CD4-positive, alpha-beta T cell (primary cell): ENCODE data around the gene RPS15A. TPM values are rescaled to one million over a fixed set of nuclear protein-coding genes. Genes with fewer than 3 reads are reported as not detected.
"Not testable (repeated sequence)": the region's sequence is repeated elsewhere in the genome, so short reads cannot be mapped to it uniquely, and the experiment has no call there.

Source experiments
- ATAC-seq: fragments of 200-7000 bp; cut with Tn5 transposase; one replicate; pipeline ENCODE4 v1.10.0; 2022; ENCODE audit warnings: mild to moderate bottlenecking; ENCODE audit not compliant: poor library complexity
- CTCF ChIA-PET: fragments of 350-600 bp; sonication (Branson Sonifier 250); formaldehyde crosslinking; loops from one replicate; lab custom pipeline; 2021; ENCODE audit warnings: antibody characterized with exemption, inconsistent platforms; lab: Charles Lee
- POLR2A ChIA-PET: fragments of 350-600 bp; sonication (Branson Sonifier 250); formaldehyde crosslinking; loops from one replicate; lab custom pipeline; 2021; ENCODE audit warnings: antibody characterized with exemption, inconsistent platforms; lab: Charles Lee
- DNase-seq, 14 experiments: peaks; one replicate each; pipeline ENCODE4 v3.0.0-alpha.2; 2013 to 2020; ENCODE audit warnings: mixed read lengths in 2 of 14
- H3K27ac ChIP-seq, 2 donors: one replicate each; pipeline versions ENCODE4 v1.5.1 to v1.7.0; 2013; ENCODE audit warnings: low read length in 2 of 2, low read depth in 1 of 2, mild to moderate bottlenecking in 1 of 2
- H3K27me3 ChIP-seq, 2 experiments: 1 replicate in 1 of 2; 2 replicates in 1 of 2; pipeline versions ENCODE4 v1.6.1 to v1.7.0; 2013; ENCODE audit warnings: low read length in 2 of 2, control low read depth in 1 of 2, mild to moderate bottlenecking in 1 of 2, moderate library complexity in 1 of 2; ENCODE audit not compliant: insufficient read depth in 2 of 2, control insufficient read depth in 1 of 2
- H3K36me3 ChIP-seq: one replicate; pipeline ENCODE4 v1.6.1; 2013; ENCODE audit warnings: low read length, control low read depth; ENCODE audit not compliant: insufficient read depth
- H3K4me1 ChIP-seq: one replicate; pipeline ENCODE4 v1.6.1; 2013; ENCODE audit warnings: low read length, control low read depth; ENCODE audit not compliant: insufficient read depth
- H3K4me3 ChIP-seq: one replicate; pipeline ENCODE4 v1.5.1; 2013; ENCODE audit warnings: mild to moderate bottlenecking, low read length, moderate library complexity
- H3K9me3 ChIP-seq, 2 experiments: 1 replicate in 1 of 2; 2 replicates in 1 of 2; pipeline versions ENCODE4 v1.6.1 to v1.7.0; 2013; ENCODE audit warnings: low read length in 2 of 2, mild to moderate bottlenecking in 2 of 2, control low read depth in 1 of 2, moderate library complexity in 1 of 2; ENCODE audit not compliant: control insufficient read depth in 1 of 2, insufficient read depth in 1 of 2
- H3K27ac Mint-ChIP-seq: one replicate; pipeline ENCODE4 v1.8.0; 2020; ENCODE audit warnings: mixed read lengths
- H3K27me3 Mint-ChIP-seq: one replicate; pipeline ENCODE4 v1.8.0; 2021; ENCODE audit warnings: mixed read lengths
- H3K36me3 Mint-ChIP-seq: one replicate; pipeline ENCODE4 v1.8.0; 2021; ENCODE audit warnings: low read depth, mixed read lengths
- H3K4me1 Mint-ChIP-seq: one replicate; pipeline ENCODE4 v1.8.0; 2021; ENCODE audit warnings: low read depth, mixed read lengths
- H3K4me3 Mint-ChIP-seq: one replicate; pipeline ENCODE4 v1.8.0; 2020; ENCODE audit warnings: mild to moderate bottlenecking, mixed read lengths
- H3K9me3 Mint-ChIP-seq: one replicate; pipeline ENCODE4 v1.8.0; 2020; ENCODE audit warnings: mixed read lengths
- intact Hi-C, 2 experiments: fragments of 100-400 bp; cut with DNase I in 1 of 2; cut with micrococcal nuclease in 1 of 2; formaldehyde crosslinking; loops; one replicate each; pipeline versions ENCODE4 v1.15.1 to v1.9.0; 2023 to 2025; cut with DNase I, micrococcal nuclease
- total RNA-seq, 174 experiments: library from RNA in 2 of 174; stranded (reverse) in 2 of 174; gene quantifications; one replicate each; pipeline ENCODE4 v1.2.3 and lab custom pipeline; 2021 to 2026

Gene RPS15A
- total RNA-seq, 2 experiments from 2014 or later, result 3,821 to 3,943 TPM

DNA sequence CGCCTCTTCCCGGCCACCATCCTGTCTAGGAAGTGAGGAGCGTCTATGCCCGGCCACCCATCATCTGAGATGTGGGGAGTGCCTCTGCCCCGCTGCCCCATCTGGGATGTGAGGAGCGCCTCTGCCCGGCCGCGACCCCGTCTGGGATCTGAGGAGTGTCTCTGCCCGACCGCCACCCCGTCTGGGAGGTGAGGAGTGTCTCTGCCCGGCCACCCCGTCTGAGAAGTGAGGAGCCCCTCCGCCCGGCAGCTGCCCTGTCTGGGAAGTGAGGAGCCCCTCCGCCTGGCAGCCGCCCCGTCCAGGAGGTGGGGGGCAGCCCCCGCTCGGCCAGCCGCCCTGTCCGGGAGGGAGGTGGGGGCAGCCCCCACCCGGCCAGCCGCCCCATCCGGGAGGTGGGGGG lies 55.9 kb downstream of the RPS15A start:
- H3K36me3 Mint-ChIP-seq, H3K27me3 ChIP-seq, H3K4me1 ChIP-seq, ATAC-seq, H3K27ac Mint-ChIP-seq, CTCF ChIA-PET, H3K9me3 Mint-ChIP-seq, H3K9me3 ChIP-seq, H3K4me1 Mint-ChIP-seq, H3K4me3 Mint-ChIP-seq, intact Hi-C loops, H3K27me3 Mint-ChIP-seq, H3K27ac ChIP-seq, H3K4me3 ChIP-seq, H3K36me3 ChIP-seq, DNase-seq, POLR2A ChIA-PET: not testable (repeated sequence)

Other genes with a start within 250 kb of the RPS15A start
- gene NOMO2, start 228.2 kb downstream of the RPS15A start, total RNA-seq, result 10 to 100 TPM; 46.1 to 48.5 TPM
- gene ARL6IP1, start 11.2 kb upstream of the RPS15A start, total RNA-seq, result 100 to 1,000 TPM; 109 to 111 TPM
- 100 to 1,000 TPM; 120 to 127 TPM for gene SMG1, start 136.1 kb upstream of the RPS15A start, total RNA-seq
- gene TMC7, start 193.6 kb upstream of the RPS15A start, total RNA-seq, result not detected